ENCODE results near the gene UBE4A. TPM values are rescaled to one million over a fixed set of nuclear protein-coding genes. Genes with fewer than 3 reads are reported as not detected.

UBE4A gene
- total RNA-seq, 1 experiment from 2014 or later: 57.9 TPM

GRCh38 chr11:118437208-118438125 lies 78.1 kb downstream of the UBE4A start:
- no TSS peak for BruUV-seq (replicated peaks)
- Histone ChIP-seq H3K36me3 (ENCODE audit: control insufficient read depth, insufficient read depth, low read length) (peaks cover 12% of the 10 kb centered on the region; the same call in 1 of the 2 replicates), H3K27me3 (ENCODE audit: control insufficient read depth, insufficient read depth, low read length) (no peaks in the 10 kb centered on the region), H3K4me3 (ENCODE audit: low read depth in 2 of 2, low read length in 2 of 2) (peak overlapping the region; percentile 84 to 89), H3K9me3 (ENCODE audit: control insufficient read depth, insufficient read depth, low read depth, low read length) (no peaks in the 10 kb centered on the region), H3K27ac (ENCODE audit: low read length) (peak overlapping the region; percentile 91), H3K4me1 (ENCODE audit: control insufficient read depth, insufficient read depth, low read length) (peaks cover 48% of the 10 kb centered on the region)
- ATAC-seq: peak; percentile 40
- ChIA-PET CTCF (no interaction called here), POLR2A (no interaction called here)
- DNase-seq (ENCODE audit: low read depth, low spot score): no peak
- in situ Hi-C loops (cut with HindIII; ENCODE audit: low pct_unique_long_range_greater_than_20kb, low sequenced_read_pairs) (no loop called here), intact Hi-C loops (cut with micrococcal nuclease; ENCODE audit: unreplicated experiment) (no loop called here)
- TF ChIP-seq, protein P1, sequence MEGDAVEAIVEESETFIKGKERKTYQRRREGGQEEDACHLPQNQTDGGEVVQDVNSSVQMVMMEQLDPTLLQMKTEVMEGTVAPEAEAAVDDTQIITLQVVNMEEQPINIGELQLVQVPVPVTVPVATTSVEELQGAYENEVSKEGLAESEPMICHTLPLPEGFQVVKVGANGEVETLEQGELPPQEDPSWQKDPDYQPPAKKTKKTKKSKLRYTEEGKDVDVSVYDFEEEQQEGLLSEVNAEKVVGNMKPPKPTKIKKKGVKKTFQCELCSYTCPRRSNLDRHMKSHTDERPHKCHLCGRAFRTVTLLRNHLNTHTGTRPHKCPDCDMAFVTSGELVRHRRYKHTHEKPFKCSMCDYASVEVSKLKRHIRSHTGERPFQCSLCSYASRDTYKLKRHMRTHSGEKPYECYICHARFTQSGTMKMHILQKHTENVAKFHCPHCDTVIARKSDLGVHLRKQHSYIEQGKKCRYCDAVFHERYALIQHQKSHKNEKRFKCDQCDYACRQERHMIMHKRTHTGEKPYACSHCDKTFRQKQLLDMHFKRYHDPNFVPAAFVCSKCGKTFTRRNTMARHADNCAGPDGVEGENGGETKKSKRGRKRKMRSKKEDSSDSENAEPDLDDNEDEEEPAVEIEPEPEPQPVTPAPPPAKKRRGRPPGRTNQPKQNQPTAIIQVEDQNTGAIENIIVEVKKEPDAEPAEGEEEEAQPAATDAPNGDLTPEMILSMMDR (IDR thresholded peaks at IDR 0.05): no peak
- TF ChIP-seq POLR2AphosphoS5 (IDR thresholded peaks at IDR 0.05; ENCODE audit: low read depth, low read length): no peak; the same call in 1 of the 2 replicates
- TF ChIP-seq SIN3A (IDR thresholded peaks at IDR 0.05; ENCODE audit: borderline replicate concordance, insufficient read depth, low read depth, low read length): no peak
- TF ChIP-seq TCF7L2 (IDR thresholded peaks at IDR 0.05; ENCODE audit: low read depth, low read length): no peak
- TF ChIP-seq REST (IDR thresholded peaks at IDR 0.05; ENCODE audit: insufficient read depth in 1 of 2, low read depth in 2 of 2, low read length in 1 of 2): no peak

- H3K27ac ChIP-seq (ENCODE audit: low read length): peak overlapping the region; percentile 91
- in situ Hi-C loops (cut with HindIII; ENCODE audit: low pct_unique_long_range_greater_than_20kb, low sequenced_read_pairs) (no loop called here), intact Hi-C loops (cut with micrococcal nuclease; ENCODE audit: unreplicated experiment) (no loop called here)
- CTCF ChIA-PET: no interaction called here
- no peak for DNase-seq (ENCODE audit: low read depth, low spot score)
- TF ChIP-seq SIN3A (IDR thresholded peaks at IDR 0.05; ENCODE audit: borderline replicate concordance, insufficient read depth, low read depth, low read length) (peak; percentile 84), REST (IDR thresholded peaks at IDR 0.05; ENCODE audit: insufficient read depth in 1 of 2, low read depth in 2 of 2, low read length in 1 of 2) (no peak), POLR2AphosphoS5 (IDR thresholded peaks at IDR 0.05; ENCODE audit: low read depth, low read length) (no peak)
- peaks cover 58% of the 10 kb centered on the region for H3K4me1 ChIP-seq (ENCODE audit: control insufficient read depth, insufficient read depth, low read length)
- BruUV-seq (replicated peaks): no TSS peak
- H3K9me3 ChIP-seq (ENCODE audit: control insufficient read depth, insufficient read depth, low read depth, low read length): no peaks in the 10 kb centered on the region
- peak overlapping the region; percentile 84 to 89 for H3K4me3 ChIP-seq (ENCODE audit: low read depth in 2 of 2, low read length in 2 of 2)
- POLR2A ChIA-PET: interaction anchor here (0.6 kb wide), 2 partner anchors 20 to 1151 kb away, joined by 3 to 4 read pairs; no protein-coding TSS in a partner anchor
- peaks cover 12% of the 10 kb centered on the region; the same call in 1 of the 2 replicates for H3K36me3 ChIP-seq (ENCODE audit: control insufficient read depth, insufficient read depth, low read length)
- no peak for ATAC-seq
- H3K27me3 ChIP-seq (ENCODE audit: control insufficient read depth, insufficient read depth, low read length): no peaks in the 10 kb centered on the region
Observed at GRCh38 chr11:118438314-118438931, 79.0 kb downstream of the UBE4A start.

Measured in Panc1 (cell line).